Measurements from ENCODE around the gene RNF138. TPM values are rescaled to one million over a fixed set of nuclear protein-coding genes. Genes with fewer than 3 reads are reported as not detected.
A peak's percentile ranks its signal among the peaks of the same experiment; 100 is the strongest.
"Not testable (repeated sequence)": the region's sequence is repeated elsewhere in the genome, so short reads cannot be mapped to it uniquely, and the experiment has no call there.

RNF138 gene
- polyA plus RNA-seq, 1 experiment: 12.5 TPM

DNA sequence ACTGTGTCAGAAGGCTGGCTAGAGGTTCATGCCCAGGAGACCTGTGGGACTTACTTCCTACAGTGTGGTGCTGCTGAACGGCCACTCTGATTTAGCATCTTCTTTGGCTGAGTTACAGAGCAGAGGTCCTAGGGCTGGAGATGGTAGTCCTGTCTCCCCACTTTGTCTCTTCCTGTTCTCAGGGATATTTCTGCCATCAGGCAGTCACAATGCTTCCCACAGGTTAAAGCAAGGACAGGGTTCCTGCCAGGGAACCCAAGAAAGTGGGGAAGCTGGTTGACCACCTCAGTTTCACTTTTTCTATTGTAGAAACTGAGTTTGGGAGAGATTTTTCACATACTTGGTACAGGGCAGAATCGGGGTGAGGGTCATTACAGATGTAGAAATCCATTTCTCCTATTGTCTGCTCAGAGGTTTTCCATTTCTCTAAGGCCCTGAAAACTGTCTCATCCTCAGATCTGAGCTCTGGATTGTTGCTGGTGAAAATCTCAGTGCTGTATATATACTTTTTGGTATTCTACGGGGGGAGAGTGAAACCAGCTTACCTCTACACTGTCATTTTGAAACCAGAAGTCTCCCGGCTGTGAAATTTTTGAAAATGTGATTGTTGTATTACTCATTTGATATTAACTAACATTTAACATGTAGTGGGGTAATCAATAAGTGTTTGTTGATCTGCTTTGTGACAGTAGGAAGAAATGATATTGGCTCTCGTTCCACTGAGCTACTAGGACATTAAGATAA lies 61.2 kb downstream of the RNF138 start:
- CTCF ChIA-PET: interaction anchor here (1.9 to 11.3 kb wide), 2 partner anchors 318 to 398 kb away, joined by 5 to 220 read pairs; partner anchors contain the start of gene GAREM1
- Histone ChIP-seq H3K27me3 (ENCODE audit: control insufficient read depth, insufficient read depth, low read length) (peaks cover 12% of the 10 kb centered on the region), H3K9me3 (ENCODE audit: control insufficient read depth, insufficient read depth, low read length) (no peaks in the 10 kb centered on the region), H3K4me3 (ENCODE audit: low read depth, low read length) (no peak overlapping the region), H3K27ac (ENCODE audit: low read depth, low read length) (no peak overlapping the region)
- DNase-seq (ENCODE audit: low read depth, low spot score): no peak
- TF ChIP-seq CTCF (IDR thresholded peaks at IDR 0.05; ENCODE audit: low read depth, low read length): no peak
- POLR2A ChIA-PET: no interaction called here

DNA sequence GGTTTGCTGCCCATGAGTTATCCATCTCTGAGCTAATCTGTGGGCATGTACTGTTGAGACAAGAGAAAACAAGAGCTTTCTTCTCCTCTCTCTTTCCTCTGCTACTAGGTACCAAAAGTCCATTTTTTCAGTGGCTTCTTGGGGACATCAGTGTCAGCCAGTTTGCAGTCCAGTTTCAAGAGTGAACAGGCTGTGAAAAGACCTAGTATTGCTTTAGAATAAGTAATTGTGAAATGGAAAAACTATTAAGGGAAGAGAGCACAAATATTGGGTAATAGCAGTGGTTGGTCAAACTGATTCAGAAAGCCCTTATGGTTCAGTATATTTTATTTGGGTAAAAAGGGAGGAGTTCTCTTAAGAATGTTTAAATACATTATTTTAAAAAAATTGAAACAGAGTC lies 65.2 kb downstream of the RNF138 start:
- no peak for DNase-seq (ENCODE audit: low read depth, low spot score)
- CTCF ChIA-PET: interaction anchor here (1.4 to 11.3 kb wide), 7 partner anchors 8 to 438 kb away, joined by 4 to 220 read pairs (median 9); partner anchors contain the start of gene GAREM1
- Histone ChIP-seq H3K4me3 (ENCODE audit: low read depth, low read length) (no peak overlapping the region), H3K9me3 (ENCODE audit: control insufficient read depth, insufficient read depth, low read length) (no peaks in the 10 kb centered on the region), H3K27me3 (ENCODE audit: control insufficient read depth, insufficient read depth, low read length) (peaks cover 12% of the 10 kb centered on the region), H3K27ac (ENCODE audit: low read depth, low read length) (no peak overlapping the region)
- POLR2A ChIA-PET: no interaction called here
- TF ChIP-seq CTCF (IDR thresholded peaks at IDR 0.05; ENCODE audit: low read depth, low read length): no peak

DNA sequence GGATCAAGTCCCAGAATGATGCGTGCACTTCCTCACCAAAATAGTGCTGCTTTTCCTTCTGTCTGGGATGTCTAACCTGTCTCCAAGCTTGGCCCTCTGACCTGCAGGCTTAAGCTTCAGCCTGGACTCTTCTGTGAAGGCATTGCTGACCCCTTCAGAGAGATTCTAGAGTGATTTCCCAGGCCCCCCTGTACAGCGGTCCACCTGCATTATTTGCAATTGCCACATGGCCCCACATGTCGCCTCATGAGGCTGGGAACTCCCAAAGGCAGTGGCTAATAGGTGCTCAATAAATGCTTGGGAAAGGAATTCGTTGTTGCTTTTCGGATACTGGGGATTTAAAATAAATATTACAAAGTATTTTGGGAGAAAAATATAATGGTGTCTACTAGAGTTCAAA lies 65.9 kb downstream of the RNF138 start:
- ChIA-PET POLR2A (no interaction called here), CTCF (interaction anchor here (0.5 to 11.3 kb wide), 30 partner anchors 9 to 557 kb away, joined by 3 to 220 read pairs (median 5); partner anchors contain the start of gene GAREM1)
- H3K4me3 ChIP-seq (ENCODE audit: low read depth, low read length): no peak overlapping the region
- H3K27ac ChIP-seq (ENCODE audit: low read depth, low read length): no peak overlapping the region
- no peak for TF ChIP-seq CTCF (IDR thresholded peaks at IDR 0.05; ENCODE audit: low read depth, low read length)
- peaks cover 10% of the 10 kb centered on the region for H3K27me3 ChIP-seq (ENCODE audit: control insufficient read depth, insufficient read depth, low read length)
- DNase-seq (ENCODE audit: low read depth, low spot score): no peak
- H3K9me3 ChIP-seq (ENCODE audit: control insufficient read depth, insufficient read depth, low read length): no peaks in the 10 kb centered on the region

GRCh38 chr18:32158108-32158624 lies 66.5 kb downstream of the RNF138 start:
- H3K4me3 ChIP-seq (ENCODE audit: low read depth, low read length): no peak overlapping the region
- POLR2A ChIA-PET: no interaction called here

DNA sequence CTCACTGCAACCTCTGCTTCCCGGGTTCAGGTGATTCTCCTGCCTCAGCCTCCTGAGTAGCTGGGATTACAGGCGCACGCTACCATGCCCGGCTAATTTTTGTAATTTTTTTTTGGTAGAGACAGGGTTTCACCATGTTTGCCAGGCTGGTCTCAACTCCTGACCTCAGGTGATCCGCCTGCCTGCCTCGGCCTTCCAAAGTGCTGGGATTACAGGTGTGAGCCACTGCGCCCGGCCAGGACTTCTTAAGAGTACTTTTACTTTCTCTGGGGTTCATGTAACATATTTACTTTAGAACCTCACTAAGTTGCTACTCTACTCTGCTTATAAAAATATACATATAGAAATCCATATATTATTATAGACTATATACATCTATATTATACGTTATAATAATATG lies 67.0 kb downstream of the RNF138 start:
- H3K27ac ChIP-seq (ENCODE audit: low read depth, low read length); DNase-seq (ENCODE audit: low read depth, low spot score); POLR2A ChIA-PET; H3K9me3 ChIP-seq (ENCODE audit: control insufficient read depth, insufficient read depth, low read length); H3K4me3 ChIP-seq (ENCODE audit: low read depth, low read length); H3K27me3 ChIP-seq (ENCODE audit: control insufficient read depth, insufficient read depth, low read length): not testable (repeated sequence)
- CTCF ChIA-PET: interaction anchor here (0.7 to 11.3 kb wide), 29 partner anchors 9 to 650 kb away, joined by 3 to 220 read pairs (median 5); partner anchors contain the start of gene GAREM1

More at GRCh38 chr18:32158108-32158624, 66.5 kb downstream of the RNF138 start:
- peak; percentile 72 for DNase-seq (ENCODE audit: low read depth, low spot score)
- CTCF ChIA-PET: interaction anchor here (0.5 to 11.3 kb wide), 36 partner anchors 9 to 649 kb away, joined by 3 to 220 read pairs (median 4); partner anchors contain the start of gene GAREM1
- peak; percentile 92 for TF ChIP-seq CTCF (IDR thresholded peaks at IDR 0.05; ENCODE audit: low read depth, low read length)
- Histone ChIP-seq H3K27me3 (ENCODE audit: control insufficient read depth, insufficient read depth, low read length) (peaks cover 9% of the 10 kb centered on the region), H3K27ac (ENCODE audit: low read depth, low read length) (no peak overlapping the region), H3K9me3 (ENCODE audit: control insufficient read depth, insufficient read depth, low read length) (no peaks in the 10 kb centered on the region)

Measured in AG04450 (cell line).